Measurements from ENCODE around the gene PAX7. TPM values are rescaled to one million over a fixed set of nuclear protein-coding genes. Genes with fewer than 3 reads are reported as not detected.

PAX7 gene
- total RNA-seq, 4 donors from 2014 or later = not detected

DNA sequence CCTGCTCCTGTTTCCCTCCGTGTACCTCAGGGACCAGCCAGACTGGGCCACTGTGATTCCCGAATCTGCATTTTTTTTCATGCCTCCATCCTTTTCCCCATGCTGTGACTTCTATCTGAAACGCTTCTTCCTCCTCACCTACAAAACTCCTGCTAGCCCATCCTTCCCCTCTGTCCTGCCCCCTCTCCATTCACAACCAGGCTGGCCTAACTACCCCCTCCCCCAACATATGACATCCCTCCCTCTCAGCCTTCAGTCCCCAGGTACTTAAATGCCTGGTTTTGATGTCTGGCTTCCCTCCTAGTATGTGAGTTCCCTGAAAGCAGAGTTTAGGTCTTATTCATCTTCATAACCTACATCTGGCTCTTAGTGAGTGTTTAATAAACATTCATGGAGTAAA is 146.1 kb downstream of the PAX7 start:
- Histone ChIP-seq H3K9me3 (no peaks in the 10 kb centered on the region), H3K4me3 (no peak overlapping the region), H3K27me3 (peaks cover 0 to 35% of the 10 kb centered on the region in 2 donors), H3K4me1 (no peaks in the 10 kb centered on the region), H3K36me3 (no peaks in the 10 kb centered on the region), H3K27ac (no peak overlapping the region)
- no peak for DNase-seq (ENCODE audit: low spot score in 2 of 2)
- WGBS, 2 donors = 35 to 36% methylated on average over 3 of the region's 3 CpGs
- TF ChIP-seq, protein P1, sequence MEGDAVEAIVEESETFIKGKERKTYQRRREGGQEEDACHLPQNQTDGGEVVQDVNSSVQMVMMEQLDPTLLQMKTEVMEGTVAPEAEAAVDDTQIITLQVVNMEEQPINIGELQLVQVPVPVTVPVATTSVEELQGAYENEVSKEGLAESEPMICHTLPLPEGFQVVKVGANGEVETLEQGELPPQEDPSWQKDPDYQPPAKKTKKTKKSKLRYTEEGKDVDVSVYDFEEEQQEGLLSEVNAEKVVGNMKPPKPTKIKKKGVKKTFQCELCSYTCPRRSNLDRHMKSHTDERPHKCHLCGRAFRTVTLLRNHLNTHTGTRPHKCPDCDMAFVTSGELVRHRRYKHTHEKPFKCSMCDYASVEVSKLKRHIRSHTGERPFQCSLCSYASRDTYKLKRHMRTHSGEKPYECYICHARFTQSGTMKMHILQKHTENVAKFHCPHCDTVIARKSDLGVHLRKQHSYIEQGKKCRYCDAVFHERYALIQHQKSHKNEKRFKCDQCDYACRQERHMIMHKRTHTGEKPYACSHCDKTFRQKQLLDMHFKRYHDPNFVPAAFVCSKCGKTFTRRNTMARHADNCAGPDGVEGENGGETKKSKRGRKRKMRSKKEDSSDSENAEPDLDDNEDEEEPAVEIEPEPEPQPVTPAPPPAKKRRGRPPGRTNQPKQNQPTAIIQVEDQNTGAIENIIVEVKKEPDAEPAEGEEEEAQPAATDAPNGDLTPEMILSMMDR (IDR thresholded peaks at IDR 0.05) = no peak
- no peak for TF ChIP-seq POLR2A (IDR thresholded peaks at IDR 0.05)
- TF ChIP-seq EP300 (IDR thresholded peaks at IDR 0.05) = no peak

DNA sequence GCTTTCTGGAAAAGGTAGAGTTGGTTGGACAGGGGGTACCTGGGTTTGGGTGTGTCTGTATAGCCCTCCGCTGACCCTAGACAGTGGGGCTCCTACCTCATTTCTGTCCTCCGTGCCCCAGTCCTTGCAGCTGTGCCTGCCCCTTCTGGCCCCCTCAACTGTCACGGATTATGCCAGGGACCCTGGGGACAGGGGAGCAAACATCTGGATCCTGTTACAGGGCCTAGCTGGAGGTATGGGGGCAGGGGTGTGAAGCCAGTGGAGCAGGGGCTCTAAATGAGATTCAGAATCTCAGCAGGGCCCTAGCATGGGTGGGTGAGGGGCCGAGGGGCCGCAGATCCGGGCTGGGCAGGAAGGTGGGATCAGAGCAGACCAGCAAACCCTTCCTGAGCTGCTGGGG is 147.8 kb downstream of the PAX7 start:
- no peak overlapping the region for H3K27ac ChIP-seq
- no peaks in the 10 kb centered on the region for H3K4me1 ChIP-seq
- 27 to 29% methylated on average over 4 to 6 of the region's 6 CpGs for WGBS, 2 donors
- no peaks in the 10 kb centered on the region for H3K9me3 ChIP-seq
- no peak overlapping the region for H3K4me3 ChIP-seq
- H3K36me3 ChIP-seq = no peaks in the 10 kb centered on the region
- TF ChIP-seq EP300 (IDR thresholded peaks at IDR 0.05) (no peak), POLR2A (IDR thresholded peaks at IDR 0.05) (no peak)
- TF ChIP-seq, protein P1 (IDR thresholded peaks at IDR 0.05) = no peak
- peaks cover 0 to 30% of the 10 kb centered on the region in 2 donors for H3K27me3 ChIP-seq
- no peak for DNase-seq (ENCODE audit: low spot score in 2 of 2)

DNA sequence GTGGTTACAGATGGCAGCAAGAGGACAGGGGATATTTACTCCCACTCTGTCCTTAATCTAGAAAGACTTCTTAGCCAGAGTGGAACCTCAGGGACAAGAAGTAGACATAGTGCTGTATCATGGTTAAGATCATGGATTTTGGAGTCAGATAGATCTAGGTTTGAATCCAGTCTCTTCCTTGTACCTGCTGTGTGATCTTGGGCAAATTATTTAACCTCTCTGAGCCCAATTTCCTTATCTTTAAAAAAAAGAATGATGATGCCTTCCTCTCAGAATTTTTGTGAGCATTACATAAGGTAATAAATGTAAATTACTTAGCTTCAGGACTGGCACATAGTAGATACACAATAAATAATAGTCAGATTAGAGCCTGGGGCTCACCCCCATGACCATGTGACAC is 150.4 kb downstream of the PAX7 start:
- H3K27me3 ChIP-seq = peaks cover 0 to 31% of the 10 kb centered on the region in 2 donors

DNA sequence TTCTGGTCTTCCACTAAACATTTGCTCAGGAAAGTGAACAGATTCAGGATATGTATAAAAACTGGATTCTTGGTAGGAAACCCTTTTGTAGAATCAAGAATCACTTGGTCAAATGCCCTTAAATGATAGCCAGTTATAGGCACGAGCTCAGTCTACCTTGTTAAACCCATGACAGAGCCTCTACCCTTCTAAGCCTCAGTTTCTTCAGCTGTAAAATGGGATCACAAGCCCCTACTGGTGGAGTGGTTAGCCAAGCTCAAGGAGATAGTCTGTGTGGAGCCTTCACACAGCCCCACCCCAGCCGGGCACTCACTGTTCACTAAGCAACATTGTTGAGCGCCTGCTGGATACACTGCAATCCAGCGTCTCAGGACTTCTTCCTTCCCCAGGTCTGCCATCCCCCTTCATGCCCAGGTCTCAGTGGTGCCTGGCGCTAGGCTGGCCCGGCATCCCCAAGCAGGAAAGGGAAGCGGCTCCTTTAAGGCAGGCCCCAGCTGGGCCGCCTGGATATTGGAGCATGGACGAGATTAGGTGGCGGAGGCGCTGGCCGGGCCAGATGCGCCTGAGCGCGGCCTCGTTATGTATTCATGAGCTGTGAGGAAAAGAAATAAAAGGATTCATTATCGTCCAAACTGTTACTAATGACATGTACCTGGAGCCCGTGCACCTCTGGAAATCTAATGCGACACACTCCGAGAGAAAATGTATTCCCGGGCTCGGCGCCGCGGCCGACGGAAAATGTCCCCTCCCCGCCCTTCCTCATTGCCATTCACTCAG is 153.2 kb downstream of the PAX7 start:
- no peaks in the 10 kb centered on the region for H3K36me3 ChIP-seq
- no peak overlapping the region for H3K4me3 ChIP-seq
- DNase-seq (ENCODE audit: low spot score in 2 of 2) = no peak
- WGBS, 2 donors = 52 to 74% methylated on average over 28 of the region's 28 CpGs
- no peaks in the 10 kb centered on the region for H3K9me3 ChIP-seq
- TF ChIP-seq POLR2A (IDR thresholded peaks at IDR 0.05) (no peak), EP300 (IDR thresholded peaks at IDR 0.05) (no peak)
- TF ChIP-seq, protein P1 (IDR thresholded peaks at IDR 0.05) = no peak
- no peak overlapping the region for H3K27ac ChIP-seq
- H3K27me3 ChIP-seq = peaks cover 0 to 12% of the 10 kb centered on the region in 2 donors
- H3K4me1 ChIP-seq = no peaks in the 10 kb centered on the region

More for the DNA sequence above, 150.4 kb downstream of the PAX7 start:
- Histone ChIP-seq H3K4me3 (no peak overlapping the region), H3K27ac (no peak overlapping the region), H3K9me3 (no peaks in the 10 kb centered on the region), H3K4me1 (no peaks in the 10 kb centered on the region), H3K36me3 (no peaks in the 10 kb centered on the region)
- DNase-seq (ENCODE audit: low spot score in 2 of 2) = no peak
- TF ChIP-seq EP300 (IDR thresholded peaks at IDR 0.05) (no peak), POLR2A (IDR thresholded peaks at IDR 0.05) (no peak)
- TF ChIP-seq, protein P1 (IDR thresholded peaks at IDR 0.05) = no peak

DNA sequence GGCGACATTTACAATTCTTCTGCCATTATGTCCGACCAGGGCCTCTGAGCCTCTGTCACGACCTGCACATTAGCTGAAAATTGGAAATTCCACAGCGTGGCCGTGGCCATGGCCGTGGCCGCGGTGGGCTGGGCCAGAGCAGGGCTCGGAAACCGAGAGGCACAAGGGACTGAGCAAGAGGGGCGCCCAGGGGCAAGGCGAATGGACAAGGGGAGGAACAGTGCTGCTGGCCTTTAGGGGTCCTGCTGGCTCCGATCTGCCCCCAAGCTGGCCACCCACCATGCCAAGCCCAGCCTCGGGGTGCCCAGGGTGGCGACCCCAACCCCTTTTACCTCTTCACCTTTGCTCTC is 153.8 kb downstream of the PAX7 start:
- TF ChIP-seq, protein P1 (IDR thresholded peaks at IDR 0.05) = no peak
- TF ChIP-seq EP300 (IDR thresholded peaks at IDR 0.05) = no peak
- TF ChIP-seq POLR2A (IDR thresholded peaks at IDR 0.05) = no peak
- Histone ChIP-seq H3K9me3 (no peaks in the 10 kb centered on the region), H3K27ac (no peak overlapping the region), H3K4me3 (no peak overlapping the region), H3K4me1 (no peaks in the 10 kb centered on the region), H3K36me3 (no peaks in the 10 kb centered on the region), H3K27me3 (peaks cover 0 to 12% of the 10 kb centered on the region in 2 donors)
- no peak for DNase-seq (ENCODE audit: low spot score in 2 of 2)
- 57 to 62% methylated on average over 15 of the region's 15 CpGs for WGBS, 2 donors
